A549 (cell line): ENCODE data around the gene GPRIN3. TPM values are rescaled to one million over a fixed set of nuclear protein-coding genes. Genes with fewer than 3 reads are reported as not detected.

Experiments
- ATAC-seq, 2 experiments: fragments of 200-7000 bp in 1 of 2; fragments of >200 bp in 1 of 2; cut with Nextera tagmentation in 1 of 2; cut with Tn5 transposase in 1 of 2; 3 replicates each; pipeline versions ENCODE4 v1.8.0 to v1.9.1; 2018 to 2020; ENCODE audit warnings: mild to moderate bottlenecking in 1 of 2, moderate library complexity in 1 of 2
- CTCF ChIA-PET: fragments of 300-600 bp; sonication (Branson Sonifier 250); formaldehyde crosslinking; extraction: SDS; loops from one replicate; lab custom pipeline; 2021; ENCODE audit warnings: antibody characterized with exemption, inconsistent platforms; lab: Yijun Ruan, JAX
- POLR2A ChIA-PET: fragments of 350-600 bp; formaldehyde crosslinking; extraction: SDS; loops from one replicate; lab custom pipeline; 2021; ENCODE audit warnings: antibody characterized with exemption, inconsistent platforms; lab: Yijun Ruan, JAX
- DNase-seq, 2 experiments: peaks; one replicate each; pipeline versions ENCODE4 v3.0.0 to v3.0.0-alpha.2; 2011 to 2016; ENCODE audit warnings: low read depth in 1 of 2, low spot score in 1 of 2
- FAIRE-seq: peaks from 2 replicates; lab custom pipeline; 2011; peaks lifted over from hg19 to GRCh38; lab: Jason Lieb, UNC
- H3K27ac ChIP-seq, 2 experiments: fragments of >200 bp; sonication (Bioruptor Twin); formaldehyde crosslinking; 3 replicates each; pipeline ENCODE4 v1.5.1; 2016 to 2017
- H3K4me1 ChIP-seq: fragments of >200 bp; sonication (Bioruptor Twin); formaldehyde crosslinking; 3 replicates; pipeline ENCODE4 v1.6.1; 2016
- H3K4me2 ChIP-seq: fragments of >200 bp; sonication (Bioruptor Twin); formaldehyde crosslinking; 3 replicates; pipeline ENCODE4 v1.6.1; 2016
- H3K4me3 ChIP-seq: fragments of >200 bp; sonication (Bioruptor Twin); formaldehyde crosslinking; 3 replicates; pipeline ENCODE4 v1.5.1; 2016
- H3K9me3 ChIP-seq: fragments of >200 bp; sonication (Bioruptor Twin); formaldehyde crosslinking; 3 replicates; pipeline ENCODE4 v1.6.1; 2016
- CHD2 ChIP-seq: fragments of 150-350 bp; IDR thresholded peaks from 2 replicates; pipeline ENCODE4 v1.6.1; 2014; ENCODE audit warnings: low read length; ENCODE audit not compliant: partially characterized antibody
- CHD4 ChIP-seq: fragments of 200-600 bp; sonication (generic); IDR thresholded peaks from 2 replicates; pipeline ENCODE4 v1.6.1; 2016; ENCODE audit warnings: antibody characterized with exemption, mild to moderate bottlenecking, borderline replicate concordance
- EP300 ChIP-seq, 2 experiments: fragments of >200 bp; sonication (Bioruptor Twin); formaldehyde crosslinking; IDR thresholded peaks; 2 replicates in 1 of 2; 3 replicates in 1 of 2; pipeline ENCODE4 v1.6.1; 2016 to 2017
- ESRRA ChIP-seq: fragments of 150-350 bp; IDR thresholded peaks from 2 replicates; pipeline ENCODE4 v1.6.1; 2014; ENCODE audit warnings: mild to moderate bottlenecking, low read length, borderline replicate concordance
- HES2 ChIP-seq: fragments of >200 bp; sonication (Bioruptor Twin); formaldehyde crosslinking; IDR thresholded peaks from 2 replicates; pipeline ENCODE4 v1.6.1; 2016
- HEYL ChIP-seq: fragments of 250-450 bp; sonication (Bioruptor Pico); IDR thresholded peaks from 2 replicates; pipeline ENCODE4 v1.8.0; 2021; ENCODE audit warnings: mild to moderate bottlenecking, moderate library complexity
- JUNB ChIP-seq: fragments of >200 bp; sonication (Bioruptor Twin); formaldehyde crosslinking; IDR thresholded peaks from 2 replicates; pipeline ENCODE4 v1.6.1; 2016
- KDM5A ChIP-seq: fragments of 200-600 bp; sonication (generic); IDR thresholded peaks from 2 replicates; pipeline ENCODE4 v1.6.1; 2016; ENCODE audit warnings: antibody characterized with exemption, mild to moderate bottlenecking
- NR3C1 ChIP-seq: fragments of >200 bp; sonication (Bioruptor Twin); formaldehyde crosslinking; IDR thresholded peaks from 3 replicates; pipeline ENCODE4 v1.6.1; 2017
- POLR2AphosphoS2 ChIP-seq: conservative IDR thresholded peaks from 2 replicates; pipeline ENCODE4 v1.6.1; 2012; ENCODE audit warnings: low read length, improper control_type of control experiment, inconsistent platforms
- RAD21 ChIP-seq, 2 experiments: fragments of >200 bp in 1 of 2; sonication (Bioruptor Twin) in 1 of 2; formaldehyde crosslinking in 1 of 2; IDR thresholded peaks in 1 of 2; conservative IDR thresholded peaks in 1 of 2; 2 replicates in 1 of 2; 3 replicates in 1 of 2; pipeline ENCODE4 v1.6.1; 2012 to 2018; ENCODE audit warnings: inconsistent platforms in 1 of 2
- RARB ChIP-seq: fragments of 250-450 bp; sonication (Bioruptor Pico); IDR thresholded peaks from 2 replicates; pipeline ENCODE4 v1.8.0; 2021; ENCODE audit warnings: mild to moderate bottlenecking, moderate library complexity
- RNF2 ChIP-seq: fragments of 200-600 bp; sonication (generic); IDR thresholded peaks from 2 replicates; pipeline ENCODE4 v1.6.1; 2016; ENCODE audit warnings: low read depth, mild to moderate bottlenecking, antibody characterized with exemption, moderate library complexity, borderline replicate concordance
- SMC3 ChIP-seq: fragments of >200 bp; sonication (Bioruptor Twin); formaldehyde crosslinking; IDR thresholded peaks from 3 replicates; pipeline ENCODE4 v1.6.1; 2018; ENCODE audit warnings: inconsistent platforms
- TFCP2L1 ChIP-seq: fragments of 250-450 bp; sonication (Bioruptor Pico); IDR thresholded peaks from 2 replicates; pipeline ENCODE4 v1.5.0; 2021; ENCODE audit warnings: mild to moderate bottlenecking
- TP53 ChIP-seq: fragments of 250-450 bp; sonication (Bioruptor Pico); IDR thresholded peaks from 2 replicates; pipeline ENCODE4 v1.5.0; 2021; ENCODE audit warnings: mild to moderate bottlenecking, moderate library complexity
- ZC3H11A ChIP-seq: fragments of 450-650 bp; IDR thresholded peaks from 2 replicates; pipeline ENCODE4 v1.6.1; 2014; ENCODE audit warnings: antibody characterized with exemption, mild to moderate bottlenecking
- WGBS: methylation state at CpG from one replicate; pipeline ENCODE4 v1.1.6; 2017; ENCODE audit errors: missing lambda C conversion rate; 5-methylcytosine and 5-hydroxymethylcytosine counted together
- polyA plus RNA-seq, 4 experiments: library from polyadenylated mRNA; depleted of rRNA in 3 of 4; stranded (reverse); fragments of >200 nt; fragmentation: RNase III in 1 of 4; extraction: RNeasy Plus Mini Kit Qiagen cat#74134 plus additional on column Dnase treatment in 1 of 4; gene quantifications; 2 replicates in 3 of 4; 3 replicates in 1 of 4; pipeline ENCODE4 v1.2.3, GENCODE V29; 2011 to 2017
- TF ChIP-seq, protein P1 (sequence below): fragments of >200 bp; sonication (Bioruptor Twin); formaldehyde crosslinking; IDR thresholded peaks from 3 replicates; pipeline ENCODE4 v1.6.1; 2016

The GPRIN3 gene
- polyA plus RNA-seq, 2 of the 4 experiments (the other 2 are of a cell fraction) = 6.8 to 18.7 TPM

GRCh38 chr4:89300499-89300898, 7.1 kb downstream of the GPRIN3 start:
- no peak for ATAC-seq
- TF ChIP-seq KDM5A (no peak), HEYL (CRISPR knock-in tag) (no peak), JUNB (no peak)
- TF ChIP-seq, protein P1, sequence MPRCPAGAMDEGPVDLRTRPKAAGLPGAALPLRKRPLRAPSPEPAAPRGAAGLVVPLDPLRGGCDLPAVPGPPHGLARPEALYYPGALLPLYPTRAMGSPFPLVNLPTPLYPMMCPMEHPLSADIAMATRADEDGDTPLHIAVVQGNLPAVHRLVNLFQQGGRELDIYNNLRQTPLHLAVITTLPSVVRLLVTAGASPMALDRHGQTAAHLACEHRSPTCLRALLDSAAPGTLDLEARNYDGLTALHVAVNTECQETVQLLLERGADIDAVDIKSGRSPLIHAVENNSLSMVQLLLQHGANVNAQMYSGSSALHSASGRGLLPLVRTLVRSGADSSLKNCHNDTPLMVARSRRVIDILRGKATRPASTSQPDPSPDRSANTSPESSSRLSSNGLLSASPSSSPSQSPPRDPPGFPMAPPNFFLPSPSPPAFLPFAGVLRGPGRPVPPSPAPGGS = no peak
- DNase-seq = no peak
- H3K4me2 ChIP-seq = peak overlapping the region; percentile 98
- no peak for FAIRE-seq
- H3K9me3 ChIP-seq = no peaks in the 10 kb centered on the region
- H3K4me1 ChIP-seq = peaks cover 69% of the 10 kb centered on the region
- no peak overlapping the region for H3K4me3 ChIP-seq
- CTCF ChIA-PET = no interaction called here
- POLR2A ChIA-PET = no interaction called here
- H3K27ac ChIP-seq = peak overlapping the region; percentile 78 to 85
- 45% methylated on average over 1 of the region's 1 CpG for WGBS

DNA sequence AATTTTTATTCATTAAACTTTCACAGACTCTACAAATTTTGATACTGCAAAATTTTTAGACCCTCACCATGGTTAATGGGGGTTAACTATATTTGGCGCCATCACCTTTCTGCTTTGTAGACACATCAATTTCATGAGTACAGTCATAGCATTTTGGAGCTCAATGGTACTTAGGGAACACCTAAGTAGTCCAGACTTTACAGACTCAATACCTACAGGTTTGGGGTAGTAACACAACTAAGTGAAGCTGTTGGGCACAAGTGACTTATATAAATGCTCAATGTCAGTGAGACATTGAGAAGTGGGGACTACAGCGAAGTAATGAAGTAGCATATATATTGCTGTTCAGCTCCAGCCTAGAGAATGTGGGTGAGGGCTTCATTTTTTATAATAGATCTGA, 7.5 kb downstream of the GPRIN3 start:
- POLR2A ChIA-PET = no interaction called here
- CTCF ChIA-PET = interaction anchor here (1.4 kb wide), 1 partner anchor 24 kb away, joined by 3 read pairs; no protein-coding TSS in a partner anchor
- H3K27ac ChIP-seq = peak overlapping the region; percentile 78 to 85
- DNase-seq (no peak), FAIRE-seq (no peak), ATAC-seq (peak in 1 of 2 experiments; percentile 8; a peak in 1 of 6 replicates)
- TF ChIP-seq NR3C1 = no peak
- no peak for TF ChIP-seq TP53 (CRISPR knock-in tag)
- no peak for TF ChIP-seq CHD2
- TF ChIP-seq RNF2 = no peak
- 78% methylated on average over 2 of the region's 2 CpGs for WGBS
- H3K4me1 ChIP-seq = peaks cover 73% of the 10 kb centered on the region
- H3K4me2 ChIP-seq = peak overlapping the region; percentile 98
- H3K4me3 ChIP-seq = no peak overlapping the region
- H3K9me3 ChIP-seq = no peaks in the 10 kb centered on the region

GRCh38 chr4:89299153-89299791, 8.3 kb downstream of the GPRIN3 start:
- TF ChIP-seq RAD21 (conservative IDR thresholded peaks at IDR 0.05 in 1 of 2, IDR thresholded peaks at IDR 0.05 in 1 of 2) (no peak), ZC3H11A (no peak), SMC3 (no peak), POLR2AphosphoS2 (no peak), TFCP2L1 (CRISPR knock-in tag) (no peak), CHD4 (no peak), EP300 (IDR thresholded peaks at IDR 0.05) (no peak), HES2 (no peak), CHD2 (no peak), ESRRA (no peak), RARB (CRISPR knock-in tag) (no peak), KDM5A (no peak)
- TF ChIP-seq, protein P1 = no peak
- DNase-seq (peak in 1 of 2 experiments; percentile 64), ATAC-seq (peak; percentile 79 to 80), FAIRE-seq (no peak)
- Histone ChIP-seq H3K4me1 (peaks cover 76% of the 10 kb centered on the region), H3K27ac (peak overlapping the region; percentile 78 to 85), H3K4me3 (peak overlapping the region; percentile 42), H3K4me2 (peak overlapping the region; percentile 98), H3K9me3 (no peaks in the 10 kb centered on the region)
- ChIA-PET CTCF (interaction anchor here (1.1 to 1.4 kb wide), 3 partner anchors 10 to 23 kb away, joined by 3 read pairs; no protein-coding TSS in a partner anchor), POLR2A (no interaction called here)
- WGBS = 3% methylated on average over 10 of the region's 10 CpGs
